NCI-H524 treated with DMSO at 0.1 percent for 48 hours (cell line): Measurements from ENCODE around the gene PLA2G4A.

Experiments
- DNase-seq: peaks from one replicate; lab custom pipeline; 2025; lab: John Stamatoyannopoulos, UW

PLA2G4A gene

GRCh38 chr1:186828611-186829454, at the start of gene PLA2G4A:
TSS of gene PLA2G4A (plus strand) at chr1:186828949. CDS start at chr1:186854355, 25,406 bp downstream.
- peak; percentile 8 for DNase-seq

- DNase-seq = no peak
These were observed 48.7 kb upstream of the PLA2G4A start for GRCh38 chr1:186780076-186780475.

GRCh38 chr1:186781730-186782129, 47.0 kb upstream of the PLA2G4A start:
- DNase-seq = no peak

- no peak for DNase-seq
These were observed 46.0 kb upstream of the PLA2G4A start for GRCh38 chr1:186782791-186783190.

- DNase-seq = no peak
These were observed 45.6 kb upstream of the PLA2G4A start for GRCh38 chr1:186783193-186783592.

GRCh38 chr1:186785503-186785902, 43.2 kb upstream of the PLA2G4A start:
- no peak for DNase-seq

- no peak for DNase-seq
These were observed 38.6 kb upstream of the PLA2G4A start for GRCh38 chr1:186790101-186790500.

- DNase-seq = no peak
These were observed 35.7 kb upstream of the PLA2G4A start for GRCh38 chr1:186792870-186793581.

GRCh38 chr1:186793582-186793927, 35.2 kb upstream of the PLA2G4A start:
- no peak for DNase-seq

GRCh38 chr1:186798960-186799688, 29.6 kb upstream of the PLA2G4A start:
- DNase-seq = no peak

- no peak for DNase-seq
These were observed 29.1 kb upstream of the PLA2G4A start for GRCh38 chr1:186799689-186800054.

- no peak for DNase-seq
These were observed 26.4 kb upstream of the PLA2G4A start for GRCh38 chr1:186802388-186802787.

GRCh38 chr1:186804679-186805078, 24.1 kb upstream of the PLA2G4A start:
- no peak for DNase-seq

- no peak for DNase-seq
These were observed 22.3 kb upstream of the PLA2G4A start for GRCh38 chr1:186806477-186806876.

- DNase-seq = no peak
These were observed 21.6 kb upstream of the PLA2G4A start for GRCh38 chr1:186807163-186807562.

GRCh38 chr1:186811892-186812291, 16.9 kb upstream of the PLA2G4A start:
- DNase-seq = no peak

- no peak for DNase-seq
These were observed 16.2 kb upstream of the PLA2G4A start for GRCh38 chr1:186812570-186812969.

GRCh38 chr1:186813420-186813819, 15.3 kb upstream of the PLA2G4A start:
- DNase-seq = no peak

- DNase-seq = no peak
These were observed 9.6 kb upstream of the PLA2G4A start for GRCh38 chr1:186819126-186819525.

- no peak for DNase-seq
These were observed 9.2 kb upstream of the PLA2G4A start for GRCh38 chr1:186819563-186819962.

GRCh38 chr1:186829686-186830587, 1.2 kb downstream of the PLA2G4A start:
- no peak for DNase-seq

- no peak for DNase-seq
These were observed 2.4 kb downstream of the PLA2G4A start for GRCh38 chr1:186831168-186831567.
